GM18505 (cell line): Measurements from ENCODE around the gene PTPRT.

ENCODE experiments used
- ATAC-seq: cut with Tn5 transposase; IDR thresholded peaks from one replicate; pipeline ENCODE4 v1.9.1; 2021; ENCODE audit not compliant: unreplicated experiment
- POLR2A ChIP-seq: IDR thresholded peaks from 4 replicates; pipeline ENCODE4 v1.6.1; 2011; ENCODE audit warnings: borderline replicate concordance; ENCODE audit not compliant: insufficient read depth, insufficient read length; ENCODE audit errors: extremely low read depth

The PTPRT gene

DNA sequence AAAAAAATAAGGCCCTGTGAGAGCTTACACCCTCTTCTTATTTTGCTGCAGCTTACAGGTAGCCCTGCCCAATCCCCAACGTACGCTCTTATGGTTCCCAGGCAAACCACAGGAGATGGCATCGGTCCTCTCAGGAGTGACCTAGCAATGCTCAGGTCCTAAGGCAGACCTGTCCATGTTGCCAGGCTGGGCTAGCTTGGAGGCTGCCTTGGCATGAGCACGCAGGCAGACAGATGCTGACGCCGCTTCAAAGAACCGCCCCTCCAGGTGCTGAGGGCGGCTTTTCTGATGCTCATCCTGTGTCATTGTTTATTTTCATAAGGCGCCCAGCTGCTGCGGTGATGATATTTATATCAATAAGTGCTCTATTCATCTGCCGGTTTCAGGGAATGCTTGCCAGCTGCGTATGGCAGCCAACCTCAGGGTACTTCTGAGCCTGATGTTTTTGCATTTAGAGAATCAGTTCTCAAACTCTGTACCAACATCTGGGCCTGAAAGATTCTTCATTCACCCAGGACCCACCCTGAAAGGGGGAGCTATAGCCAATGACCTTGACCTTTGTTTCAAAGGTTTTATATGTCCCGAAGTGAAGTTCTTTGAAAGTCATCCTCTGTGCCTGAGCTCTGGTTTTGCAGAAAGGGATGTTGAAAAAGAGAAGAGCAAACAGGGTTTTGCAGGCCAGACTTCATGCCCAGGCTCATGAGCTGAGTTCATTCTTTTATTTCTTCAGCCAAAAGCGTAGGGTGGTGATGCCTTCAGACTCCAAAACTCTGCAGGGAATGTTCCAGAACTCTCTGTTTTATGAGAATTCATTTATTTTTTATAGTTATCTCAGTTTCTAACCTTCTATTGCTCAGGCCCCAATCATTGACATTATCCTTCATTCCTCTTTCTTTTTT, 1095.9 kb downstream of the PTPRT start:
- no peak for ATAC-seq
- TF ChIP-seq POLR2A, result no peak

DNA sequence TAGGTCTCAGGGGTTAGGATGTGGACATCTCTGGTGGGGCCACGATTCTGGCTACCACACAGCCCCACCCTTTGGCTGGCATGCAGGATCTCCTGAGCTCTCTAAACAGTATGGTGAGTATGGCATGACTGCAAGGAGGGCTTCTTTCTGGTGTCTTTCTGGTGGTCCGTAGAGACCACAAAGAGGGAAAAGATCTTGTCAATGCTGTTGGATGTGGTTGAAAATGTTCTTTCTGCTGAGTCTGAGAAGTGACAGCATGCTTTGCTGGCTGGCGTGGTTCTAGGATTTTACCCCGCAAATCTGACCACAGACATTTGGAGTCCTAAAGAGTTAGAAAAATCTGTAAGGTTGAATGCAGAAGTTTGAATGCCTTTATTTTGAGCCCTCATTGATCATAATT, 1096.7 kb downstream of the PTPRT start:
- no peak for TF ChIP-seq POLR2A
- ATAC-seq, result no peak

DNA sequence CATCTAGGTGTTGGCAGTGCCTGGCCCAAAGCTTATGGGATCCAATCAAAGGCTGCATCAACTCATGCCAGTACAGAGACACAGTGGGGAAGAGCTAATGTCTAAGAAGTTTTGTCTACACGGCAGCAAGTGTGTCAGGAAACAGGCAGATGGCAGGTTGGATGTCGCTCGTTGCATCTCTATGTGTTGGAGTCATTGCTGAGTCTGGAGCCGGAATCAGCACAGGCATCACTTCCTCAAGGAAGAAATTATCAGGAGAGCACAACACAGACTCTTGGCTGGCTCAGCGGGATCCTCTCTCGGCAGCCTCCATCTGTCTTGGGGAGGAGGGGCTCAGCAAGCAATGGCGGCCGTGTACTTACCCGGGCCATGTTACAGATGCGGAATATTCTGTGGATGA, 1104.3 kb downstream of the PTPRT start:
- no peak for TF ChIP-seq POLR2A
- no peak for ATAC-seq

DNA sequence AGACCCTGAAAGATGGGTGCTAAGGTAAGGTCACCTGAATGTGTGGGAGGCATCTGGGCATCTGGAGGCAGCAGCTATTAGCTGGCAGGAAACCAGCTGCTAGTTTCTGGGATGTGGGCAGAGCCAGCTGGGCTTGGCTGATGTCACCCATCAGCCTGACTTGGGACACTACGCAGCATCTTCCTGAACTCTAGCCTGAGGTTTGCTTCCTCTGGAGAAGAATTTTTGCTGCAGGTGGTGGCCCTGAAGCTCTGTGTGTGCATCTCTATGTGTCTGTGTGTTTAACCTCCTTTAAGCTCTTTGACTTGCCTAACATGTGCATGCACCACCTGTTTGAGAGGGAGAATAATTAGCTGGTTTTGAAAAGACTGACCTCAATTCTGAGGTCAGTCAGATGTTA, 1106.4 kb downstream of the PTPRT start:
- no peak for ATAC-seq
- TF ChIP-seq POLR2A, result no peak

DNA sequence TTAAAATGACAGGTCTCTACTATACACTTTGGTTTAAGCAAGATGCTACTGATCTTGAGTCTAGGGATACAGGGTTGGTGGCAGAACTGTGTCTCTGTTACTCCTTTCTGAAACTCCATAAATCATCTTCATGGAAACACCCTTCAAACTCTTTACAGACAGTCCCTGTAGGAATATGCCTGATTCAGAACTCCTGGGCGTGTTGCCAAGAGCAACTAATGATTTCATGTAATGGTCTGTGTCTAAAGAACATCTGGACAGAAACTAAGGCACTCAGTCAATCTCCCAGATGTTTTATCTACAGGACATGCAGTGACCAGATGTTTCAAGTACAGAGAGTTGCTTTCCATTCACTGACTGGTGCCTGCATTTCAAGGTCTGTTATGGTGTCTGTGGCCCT, 1107.1 kb downstream of the PTPRT start:
- ATAC-seq, result no peak
- no peak for TF ChIP-seq POLR2A

DNA sequence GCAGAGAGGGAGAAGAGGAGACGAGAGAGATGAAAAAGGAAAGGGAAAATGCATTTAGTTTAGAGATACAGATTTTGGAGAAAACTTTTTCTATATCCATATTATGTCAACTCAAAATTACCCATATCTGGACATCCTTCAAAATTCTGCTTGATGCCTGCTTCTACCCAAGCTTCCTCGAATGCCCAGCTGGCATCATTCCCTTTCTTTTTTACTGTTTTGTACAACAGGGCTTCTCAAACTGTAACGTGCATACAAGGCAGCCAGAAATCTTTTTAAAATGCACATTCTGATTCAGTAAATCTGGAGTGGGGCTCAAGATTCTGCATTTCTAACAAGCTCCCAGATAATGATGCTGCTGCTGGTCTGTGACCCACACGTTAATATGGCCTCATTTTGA, 1108.8 kb downstream of the PTPRT start:
- no peak for TF ChIP-seq POLR2A
- ATAC-seq, result no peak

DNA sequence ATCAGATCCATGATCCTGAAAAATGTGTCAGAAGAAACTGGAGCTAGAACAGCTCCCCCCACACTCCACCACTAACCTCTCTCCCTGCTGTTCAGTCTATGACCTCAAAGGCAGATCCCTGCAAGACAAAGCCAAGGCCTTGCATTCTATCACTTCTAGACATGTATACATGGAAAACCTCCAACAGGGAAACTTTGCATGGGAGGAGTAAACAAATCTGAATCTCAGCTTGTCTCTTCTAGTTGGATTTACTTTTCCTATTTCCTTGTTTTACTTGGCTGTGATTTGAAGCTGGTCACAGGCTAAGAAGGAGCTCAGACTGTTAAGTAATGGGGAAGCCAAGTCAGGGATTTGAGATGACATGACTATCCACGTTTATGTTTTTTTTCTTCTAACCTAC, 1114.8 kb downstream of the PTPRT start:
- ATAC-seq, result no peak
- no peak for TF ChIP-seq POLR2A

DNA sequence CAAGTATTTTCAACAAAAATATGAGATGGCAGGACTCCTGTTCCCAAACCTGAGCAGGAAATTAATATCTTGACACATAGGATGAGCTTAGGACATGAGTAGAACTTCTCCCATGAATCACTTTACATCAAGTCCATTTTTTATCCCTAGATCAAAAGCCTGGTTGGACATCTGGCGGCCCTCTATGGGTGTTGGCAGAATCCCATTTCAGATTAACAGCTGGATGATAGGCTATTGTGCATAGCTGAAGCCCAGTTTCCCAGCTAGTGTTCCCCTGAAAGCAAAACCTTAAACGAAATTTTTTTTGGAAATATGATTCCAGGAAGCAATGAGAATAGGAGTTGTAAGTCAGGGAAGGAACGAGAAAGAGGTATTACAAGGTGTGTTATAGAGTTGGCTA, 1122.1 kb downstream of the PTPRT start:
- ATAC-seq, result no peak
- TF ChIP-seq POLR2A, result no peak

DNA sequence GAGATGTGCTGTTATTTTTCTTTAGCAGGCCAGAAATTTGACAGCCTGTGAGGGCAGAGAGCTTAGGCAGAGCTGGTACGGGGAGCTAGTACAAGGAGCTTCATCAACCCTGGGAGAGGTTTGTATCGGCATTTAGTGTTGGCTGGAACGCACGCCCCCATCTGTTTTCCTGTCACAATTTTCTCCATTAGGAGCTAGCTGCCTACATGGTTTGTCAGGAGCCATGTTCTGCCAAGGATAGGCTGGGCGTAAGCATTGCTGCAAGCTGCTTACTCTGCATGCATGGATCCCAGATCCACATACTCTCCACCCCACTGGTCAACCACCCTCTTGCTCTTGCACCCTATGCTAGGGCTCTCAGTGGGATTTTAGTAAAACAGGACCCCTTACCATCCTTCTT, 1122.5 kb downstream of the PTPRT start:
- ATAC-seq, result no peak
- TF ChIP-seq POLR2A, result no peak

DNA sequence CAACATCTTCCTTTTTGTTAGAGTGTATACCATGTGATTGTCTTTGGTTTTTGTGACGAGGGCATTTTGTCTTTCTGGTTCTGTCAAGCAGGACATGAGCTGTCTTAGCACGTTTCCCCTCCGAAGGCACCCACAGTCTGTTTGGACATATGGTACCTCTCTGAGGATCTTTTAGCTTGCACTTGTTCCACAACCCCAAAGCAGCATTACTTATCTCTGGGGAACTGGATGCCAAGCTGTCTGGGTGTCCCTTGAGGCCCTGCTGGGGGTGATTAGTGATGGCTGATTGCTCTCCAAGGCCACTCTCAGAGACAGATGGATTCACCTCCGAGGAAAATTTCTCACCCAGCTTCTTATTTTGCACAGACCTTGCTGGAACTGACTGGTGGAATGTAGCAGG, 1126.6 kb downstream of the PTPRT start:
- ATAC-seq, result no peak
- TF ChIP-seq POLR2A, result no peak

DNA sequence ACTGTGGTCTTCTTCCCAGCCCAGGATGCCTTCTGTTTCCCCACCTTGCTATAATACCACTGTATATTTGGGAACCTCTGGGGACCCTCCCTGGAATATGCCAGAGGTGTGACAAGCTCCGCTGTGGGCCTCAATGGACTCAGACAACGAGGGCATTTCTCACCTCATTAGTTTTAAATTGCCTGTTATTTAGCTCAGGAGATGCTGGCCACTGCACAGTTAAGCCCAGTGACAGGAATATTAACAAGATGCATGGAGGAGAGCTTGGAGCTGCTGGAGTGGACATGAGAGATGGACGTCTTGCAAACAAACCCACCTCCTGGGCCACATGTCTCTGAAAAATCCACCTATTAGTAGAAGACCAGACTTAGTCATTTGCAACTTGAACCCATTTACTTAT, 1136.4 kb downstream of the PTPRT start:
- no peak for TF ChIP-seq POLR2A
- ATAC-seq, result no peak

DNA sequence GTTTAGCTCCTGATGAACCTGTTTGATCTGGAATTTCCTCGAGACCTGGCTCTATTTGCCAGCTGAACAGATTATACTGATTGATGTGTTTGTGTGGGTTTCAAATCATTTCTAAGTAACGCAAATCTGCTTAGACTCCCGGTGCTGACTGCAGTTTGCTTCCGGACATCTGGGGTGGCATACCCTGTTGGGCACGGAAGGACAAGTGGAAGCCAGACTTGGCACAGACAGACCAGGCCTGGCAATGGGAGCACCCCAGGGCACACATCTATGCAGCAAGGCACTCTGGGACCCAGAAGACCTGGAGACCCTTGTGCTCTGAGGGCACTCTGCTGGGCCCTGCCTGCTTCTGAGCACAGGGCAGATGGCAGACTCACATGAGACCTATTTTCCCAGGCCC, 1137.8 kb downstream of the PTPRT start:
- ATAC-seq, result no peak
- no peak for TF ChIP-seq POLR2A

DNA sequence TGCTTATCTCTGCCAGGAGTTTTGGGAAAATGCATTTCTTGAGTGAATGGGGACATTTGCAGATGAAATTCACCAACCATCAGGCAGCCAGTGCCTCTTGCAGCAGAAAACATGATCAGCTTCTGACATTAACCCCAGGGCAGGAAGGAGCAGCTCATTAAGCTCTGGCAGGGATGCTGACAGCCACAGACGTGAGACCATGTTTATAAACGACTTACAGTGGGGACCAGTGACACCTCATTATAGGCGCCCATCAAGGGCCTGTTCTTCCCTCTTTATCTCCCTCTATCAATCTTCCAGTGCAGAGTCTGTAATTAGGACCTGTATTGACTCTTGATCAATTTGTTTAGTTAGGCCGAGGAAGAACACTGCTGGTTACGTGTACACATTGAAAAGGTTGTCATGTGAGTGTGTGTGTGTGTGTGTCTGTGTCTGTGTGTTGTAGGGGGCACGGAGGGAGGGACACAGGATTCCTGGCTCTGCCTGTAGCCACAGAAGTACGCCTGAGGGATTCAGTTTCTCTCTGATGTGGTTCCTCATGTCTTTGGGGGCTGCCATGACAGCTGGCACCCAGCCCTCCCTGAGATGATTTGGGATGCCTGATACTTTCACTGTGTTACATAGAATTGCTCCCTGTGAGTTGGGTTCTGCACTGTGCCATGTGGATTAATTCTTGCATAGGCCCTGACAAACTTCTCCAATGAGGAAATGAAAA, 1143.2 kb downstream of the PTPRT start:
- no peak for ATAC-seq
- no peak for TF ChIP-seq POLR2A

DNA sequence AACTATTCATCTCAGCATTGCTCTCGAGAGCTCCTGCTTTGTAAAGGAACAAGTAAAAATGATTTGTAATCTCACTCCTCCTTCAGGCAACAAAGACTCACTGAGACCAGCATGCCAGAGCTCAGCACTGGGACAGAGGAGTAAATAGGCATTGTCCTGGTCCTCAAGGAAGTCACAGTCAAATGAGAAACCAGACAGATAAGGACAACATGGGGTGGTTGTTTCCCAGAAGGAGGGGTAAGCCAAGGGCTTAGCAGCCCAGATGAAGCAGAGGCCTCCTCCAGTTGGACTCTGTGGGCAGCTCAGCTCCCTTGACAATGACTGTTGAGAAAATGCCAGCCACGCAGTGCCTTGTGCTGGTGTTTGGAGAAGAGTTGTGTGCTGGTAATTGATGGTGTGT, 1145.8 kb downstream of the PTPRT start:
- no peak for TF ChIP-seq POLR2A
- ATAC-seq, result no peak

DNA sequence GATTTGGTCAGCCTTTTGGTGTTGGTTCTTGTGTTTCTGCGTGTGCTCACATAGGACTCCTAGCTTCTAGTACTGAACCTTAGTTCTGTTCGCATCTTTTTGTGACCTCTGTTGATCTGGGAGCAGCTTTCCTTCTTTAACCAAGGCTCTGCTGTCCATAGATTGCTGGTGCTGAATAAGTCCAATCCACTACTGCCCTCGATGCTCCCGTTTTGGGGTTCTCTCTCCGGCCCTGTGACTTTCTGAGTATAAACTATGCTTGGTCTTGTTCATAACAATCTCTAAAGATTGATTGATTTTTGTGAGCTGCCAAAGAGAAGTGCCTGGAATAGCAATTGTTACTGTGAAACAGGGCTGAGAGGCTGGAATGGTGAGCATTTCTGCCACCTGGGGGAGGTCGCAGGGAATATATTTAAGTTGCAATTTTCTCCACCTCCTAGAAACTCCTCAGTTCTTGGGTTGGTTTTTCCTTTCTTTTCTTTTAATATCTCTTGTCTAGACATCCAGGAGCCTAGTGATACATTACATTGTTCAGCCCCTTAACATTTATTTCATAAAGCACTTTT, 1148.6 kb downstream of the PTPRT start:
- TF ChIP-seq POLR2A, result no peak
- ATAC-seq, result no peak

DNA sequence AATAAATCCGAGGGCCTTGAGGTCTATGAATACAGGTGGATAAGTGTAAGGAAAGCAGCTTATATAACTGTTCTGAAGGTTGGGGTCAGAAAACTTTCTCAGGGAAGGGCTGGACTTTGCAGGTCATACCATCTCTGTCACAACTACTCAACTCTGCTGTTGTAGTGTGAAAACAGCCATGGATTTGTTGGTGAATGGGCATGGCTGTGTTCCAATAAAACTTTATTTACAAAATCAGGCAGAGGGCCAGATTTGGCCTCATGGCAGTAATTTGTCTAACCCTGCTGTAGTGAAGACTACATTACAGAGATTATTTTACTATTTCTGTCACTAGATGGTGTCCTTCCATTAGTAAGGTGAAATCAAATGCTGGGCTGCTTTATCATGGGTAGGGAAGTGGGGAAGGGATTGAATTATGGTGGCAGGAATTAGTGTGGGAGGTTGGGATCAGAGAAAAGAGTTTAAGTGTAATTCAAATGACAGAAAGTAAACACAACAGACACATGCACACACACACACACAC, 1161.9 kb downstream of the PTPRT start:
- TF ChIP-seq POLR2A, result no peak
- ATAC-seq, result no peak
